HEK293 (cell line): ENCODE data around the gene OPCML.

Experiments
- CTCF ChIA-PET: fragments of 350-600 bp; formaldehyde crosslinking; extraction: SDS; loops from one replicate; lab custom pipeline; 2021; ENCODE audit warnings: antibody characterized with exemption; lab: Yijun Ruan, JAX
- POLR2A ChIA-PET: fragments of 300-600 bp; formaldehyde crosslinking; extraction: SDS; loops from one replicate; lab custom pipeline; 2020; ENCODE audit warnings: antibody characterized with exemption, inconsistent platforms; lab: Yijun Ruan, JAX
- H3K27ac ChIP-seq: fragments of 200-500 bp; sonication (Bioruptor generic); 2 replicates; pipeline ENCODE4 v1.5.1; 2014; ENCODE audit warnings: low read depth, low read length, control low read depth, inconsistent platforms; ENCODE audit errors: extremely low read depth
- H3K36me3 ChIP-seq, 2 experiments: fragments of 200-500 bp in 1 of 2; sonication (Bioruptor generic) in 1 of 2; 1 replicate in 1 of 2; 2 replicates in 1 of 2; pipeline ENCODE4 v1.5.1; 2014 to 2017; ENCODE audit warnings: inconsistent platforms in 2 of 2, low read length in 2 of 2; ENCODE audit not compliant: control insufficient read depth in 2 of 2, insufficient read depth in 1 of 2
- H3K4me1 ChIP-seq: fragments of 200-500 bp; sonication (Bioruptor generic); 2 replicates; pipeline ENCODE4 v1.5.1; 2014; ENCODE audit warnings: mild to moderate bottlenecking, low read length, inconsistent platforms; ENCODE audit not compliant: control insufficient read depth, insufficient read depth
- H3K4me3 ChIP-seq: 2 replicates; pipeline ENCODE4 v1.5.1; 2011; ENCODE audit warnings: low read depth, mild to moderate bottlenecking, control low read depth, low read length, moderate library complexity
- H3K9me3 ChIP-seq: fragments of 200-500 bp; sonication (Bioruptor generic); 2 replicates; pipeline ENCODE4 v1.5.1; 2014; ENCODE audit warnings: low read depth, low read length, inconsistent platforms; ENCODE audit not compliant: control insufficient read depth, insufficient read depth
- AEBP2 ChIP-seq: fragments of 450-650 bp; formaldehyde crosslinking; IDR thresholded peaks from 2 replicates; pipeline ENCODE4 v1.5.1; 2016; ENCODE audit warnings: missing biosample characterization, missing genetic modification characterization, borderline replicate concordance
- FEZF1 ChIP-seq: fragments of 450-650 bp; formaldehyde crosslinking; IDR thresholded peaks from 2 replicates; pipeline ENCODE4 v1.5.1; 2016; ENCODE audit warnings: missing biosample characterization, missing genetic modification characterization
- GLI4 ChIP-seq: fragments of 450-650 bp; formaldehyde crosslinking; IDR thresholded peaks from 2 replicates; pipeline ENCODE4 v1.5.1; 2016; ENCODE audit warnings: missing biosample characterization, missing genetic modification characterization
- KLF8 ChIP-seq: fragments of 450-650 bp; formaldehyde crosslinking; IDR thresholded peaks from 2 replicates; pipeline ENCODE4 v1.5.1; 2016; ENCODE audit warnings: missing biosample characterization, missing genetic modification characterization
- OSR2 ChIP-seq: fragments of 450-650 bp; formaldehyde crosslinking; IDR thresholded peaks from 2 replicates; pipeline ENCODE4 v1.5.1; 2016; ENCODE audit warnings: missing biosample characterization, missing genetic modification characterization
- PRDM6 ChIP-seq: fragments of 450-650 bp; formaldehyde crosslinking; IDR thresholded peaks from 2 replicates; pipeline ENCODE4 v1.5.1; 2017; ENCODE audit warnings: missing biosample characterization, missing genetic modification characterization
- SP3 ChIP-seq: fragments of 450-650 bp; formaldehyde crosslinking; IDR thresholded peaks from 2 replicates; pipeline ENCODE4 v1.5.1; 2016; ENCODE audit warnings: missing biosample characterization, missing genetic modification characterization
- TCF7L2 ChIP-seq: IDR thresholded peaks from 2 replicates; pipeline ENCODE4 v1.6.1; 2011; ENCODE audit warnings: low read depth, mild to moderate bottlenecking, inconsistent platforms, low read length, moderate library complexity, borderline replicate concordance
- WT1 ChIP-seq: fragments of 450-650 bp; formaldehyde crosslinking; IDR thresholded peaks from 2 replicates; pipeline ENCODE4 v1.5.1; 2016; ENCODE audit warnings: missing biosample characterization, missing genetic modification characterization
- ZBTB1 ChIP-seq: fragments of 450-650 bp; formaldehyde crosslinking; IDR thresholded peaks from 2 replicates; pipeline ENCODE4 v1.5.1; 2016; ENCODE audit warnings: missing biosample characterization, missing genetic modification characterization
- ZBTB8A ChIP-seq: fragments of 450-650 bp; formaldehyde crosslinking; IDR thresholded peaks from 2 replicates; pipeline ENCODE4 v1.5.1; 2016; ENCODE audit warnings: missing biosample characterization, missing genetic modification characterization
- ZIC2 ChIP-seq: fragments of 450-650 bp; formaldehyde crosslinking; IDR thresholded peaks from 2 replicates; pipeline ENCODE4 v1.5.1; 2016; ENCODE audit warnings: missing biosample characterization, missing genetic modification characterization
- ZNF10 ChIP-seq: fragments of 450-650 bp; formaldehyde crosslinking; IDR thresholded peaks from 2 replicates; pipeline ENCODE4 v1.5.1; 2017; ENCODE audit warnings: missing biosample characterization, missing genetic modification characterization
- ZNF138 ChIP-seq: fragments of 450-650 bp; formaldehyde crosslinking; IDR thresholded peaks from 2 replicates; pipeline ENCODE4 v1.5.1; 2016; ENCODE audit warnings: missing biosample characterization, missing genetic modification characterization, borderline replicate concordance
- ZNF174 ChIP-seq: fragments of 450-650 bp; formaldehyde crosslinking; IDR thresholded peaks from 2 replicates; pipeline ENCODE4 v1.5.0; 2017; ENCODE audit warnings: missing biosample characterization, mild to moderate bottlenecking, missing genetic modification characterization
- ZNF214 ChIP-seq: fragments of 450-650 bp; formaldehyde crosslinking; IDR thresholded peaks from 2 replicates; pipeline ENCODE4 v1.5.1; 2017; ENCODE audit warnings: missing biosample characterization, mild to moderate bottlenecking, missing genetic modification characterization, borderline replicate concordance
- ZNF26 ChIP-seq: fragments of 450-650 bp; formaldehyde crosslinking; IDR thresholded peaks from 2 replicates; pipeline ENCODE4 v1.5.1; 2016; ENCODE audit warnings: missing biosample characterization, missing genetic modification characterization
- ZNF311 ChIP-seq: fragments of 450-650 bp; formaldehyde crosslinking; IDR thresholded peaks from 2 replicates; pipeline ENCODE4 v1.5.1; 2017; ENCODE audit warnings: missing biosample characterization, missing genetic modification characterization, borderline replicate concordance
- ZNF398 ChIP-seq: fragments of 450-650 bp; formaldehyde crosslinking; IDR thresholded peaks from 2 replicates; pipeline ENCODE4 v1.5.1; 2017; ENCODE audit warnings: missing biosample characterization, missing genetic modification characterization
- ZNF426 ChIP-seq: fragments of 450-650 bp; formaldehyde crosslinking; IDR thresholded peaks from 2 replicates; pipeline ENCODE4 v1.5.1; 2017; ENCODE audit warnings: missing biosample characterization, missing genetic modification characterization, mild to moderate bottlenecking, inconsistent platforms, moderate library complexity
- ZNF514 ChIP-seq: fragments of 450-650 bp; formaldehyde crosslinking; IDR thresholded peaks from 2 replicates; pipeline ENCODE4 v1.5.1; 2016; ENCODE audit warnings: missing biosample characterization, missing genetic modification characterization
- ZSCAN30 ChIP-seq: fragments of 450-650 bp; IDR thresholded peaks from 2 replicates; pipeline ENCODE4 v1.5.1; 2018; ENCODE audit warnings: missing biosample characterization, mild to moderate bottlenecking, missing genetic modification characterization, moderate library complexity

The OPCML gene

GRCh38 chr11:132692891-132693290 lies 839.4 kb downstream of the OPCML start:
- no peak overlapping the region for H3K27ac ChIP-seq
- H3K9me3 ChIP-seq = no peaks in the 10 kb centered on the region
- CTCF ChIA-PET = no interaction called here
- H3K4me3 ChIP-seq = no peak overlapping the region
- H3K4me1 ChIP-seq = 0 out of 2 replicates have a peak, but pooled peaks cover 4% of the 10 kb centered on the region
- TF ChIP-seq ZNF514 (tag by site-specific recombination) = no peak
- no peak for TF ChIP-seq ZIC2 (tag by site-specific recombination)
- no peak for TF ChIP-seq ZNF426 (tag by site-specific recombination)
- TF ChIP-seq PRDM6 (tag by site-specific recombination) = no peak
- TF ChIP-seq KLF8 (tag by site-specific recombination) = no peak
- no peak for TF ChIP-seq ZNF174 (tag by site-specific recombination)
- TF ChIP-seq ZNF138 (tag by site-specific recombination) = no peak
- no peak for TF ChIP-seq SP3 (tag by site-specific recombination)
- no peak for TF ChIP-seq ZNF398 (tag by site-specific recombination)
- no peak for TF ChIP-seq ZSCAN30 (tag by site-specific recombination)
- no peak for TF ChIP-seq ZNF10 (tag by site-specific recombination)
- TF ChIP-seq, all 188 proteins: peak for 0
- POLR2A ChIA-PET = no interaction called here
- H3K36me3 ChIP-seq = no peaks in the 10 kb centered on the region

GRCh38 chr11:132691848-132692550 lies 840.3 kb downstream of the OPCML start:
- no peaks in the 10 kb centered on the region for H3K9me3 ChIP-seq
- no peaks in the 10 kb centered on the region for H3K36me3 ChIP-seq
- ChIA-PET CTCF (interaction anchor here (0.7 kb wide), 1 partner anchor 109 kb away, joined by 3 read pairs; no protein-coding TSS in a partner anchor), POLR2A (no interaction called here)
- no peak overlapping the region for H3K4me3 ChIP-seq
- H3K4me1 ChIP-seq = 0 out of 2 replicates have a peak, but pooled peaks cover 4% of the 10 kb centered on the region
- TF ChIP-seq ZNF26 (tag by site-specific recombination) = no peak
- TF ChIP-seq ZNF214 (tag by site-specific recombination) = no peak
- TF ChIP-seq OSR2 (tag by site-specific recombination) = no peak
- no peak for TF ChIP-seq ZBTB1 (tag by site-specific recombination)
- no peak for TF ChIP-seq FEZF1 (tag by site-specific recombination)
- TF ChIP-seq TCF7L2 = no peak
- no peak for TF ChIP-seq ZBTB8A
- no peak for TF ChIP-seq ZNF311
- TF ChIP-seq AEBP2 (tag by site-specific recombination) = no peak
- no peak for TF ChIP-seq GLI4
- TF ChIP-seq WT1 (tag by site-specific recombination) = no peak
- no peak overlapping the region for H3K27ac ChIP-seq
